KG1 (cell line): ENCODE results near the gene CTNNAL1.
"Not testable (repeated sequence)": the region's sequence is repeated elsewhere in the genome, so short reads cannot be mapped to it uniquely, and the experiment has no call there.

Source experiments
- DNase-seq: peaks from one replicate; lab custom pipeline; 2025; lab: John Stamatoyannopoulos, UW

Gene CTNNAL1

DNA sequence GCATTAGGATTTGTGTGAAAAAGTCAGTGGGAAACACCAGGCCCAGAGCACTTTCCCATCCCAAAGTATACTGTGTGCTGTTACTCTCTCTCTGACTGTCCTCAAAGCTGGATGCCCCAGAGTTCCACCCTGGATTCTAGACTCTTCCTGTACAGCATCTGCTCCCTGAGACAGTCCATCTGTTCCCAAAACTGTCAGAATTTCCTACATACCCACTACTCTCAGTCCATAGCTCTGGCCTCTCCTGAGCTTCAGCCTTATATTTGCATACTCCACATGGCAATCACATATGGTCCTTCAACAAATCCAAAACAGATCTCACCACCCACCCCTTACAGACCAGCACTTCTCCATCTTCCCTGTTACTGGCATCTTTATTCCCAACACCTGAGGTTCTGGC lies 88.8 kb downstream of the CTNNAL1 start:
- DNase-seq, result no peak

DNA sequence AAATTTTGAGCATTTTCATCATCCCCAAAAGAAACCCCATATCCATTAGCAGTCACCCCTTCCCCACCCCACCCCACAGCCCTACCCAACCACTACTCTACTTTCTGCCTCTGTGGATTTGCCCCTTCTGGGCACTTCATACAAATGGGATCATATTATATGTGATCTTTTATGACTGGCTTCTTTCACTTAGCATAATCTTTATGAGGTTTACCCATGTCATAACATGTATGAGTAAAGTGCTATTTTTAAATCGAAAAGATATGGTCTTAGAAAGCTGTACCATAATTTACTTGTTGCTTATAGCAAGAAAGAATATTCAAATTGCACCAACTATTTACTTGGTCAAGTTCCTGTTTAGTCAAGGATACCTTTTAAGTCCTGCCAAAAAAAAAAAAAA lies 92.1 kb downstream of the CTNNAL1 start:
- no peak for DNase-seq

DNA sequence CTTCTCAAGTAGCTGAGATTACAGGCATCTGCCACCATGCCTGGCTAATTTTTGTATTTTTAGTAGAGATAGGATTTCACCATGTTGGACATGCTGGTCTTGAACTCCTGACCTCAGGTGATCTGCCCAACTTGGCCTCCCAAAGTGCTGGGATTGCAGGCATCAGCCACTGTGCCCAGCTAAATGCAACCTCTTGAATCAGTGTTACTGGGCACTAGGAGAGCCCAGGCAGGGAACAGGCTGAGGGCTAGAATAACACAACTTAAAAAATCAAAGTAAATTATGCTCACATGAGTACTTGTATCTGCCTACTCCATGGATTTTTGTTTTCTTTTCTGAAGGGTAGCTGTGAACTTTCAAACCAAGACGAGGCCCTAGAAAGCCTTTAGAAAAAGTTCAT lies 92.9 kb downstream of the CTNNAL1 start:
- not testable (repeated sequence) for DNase-seq

DNA sequence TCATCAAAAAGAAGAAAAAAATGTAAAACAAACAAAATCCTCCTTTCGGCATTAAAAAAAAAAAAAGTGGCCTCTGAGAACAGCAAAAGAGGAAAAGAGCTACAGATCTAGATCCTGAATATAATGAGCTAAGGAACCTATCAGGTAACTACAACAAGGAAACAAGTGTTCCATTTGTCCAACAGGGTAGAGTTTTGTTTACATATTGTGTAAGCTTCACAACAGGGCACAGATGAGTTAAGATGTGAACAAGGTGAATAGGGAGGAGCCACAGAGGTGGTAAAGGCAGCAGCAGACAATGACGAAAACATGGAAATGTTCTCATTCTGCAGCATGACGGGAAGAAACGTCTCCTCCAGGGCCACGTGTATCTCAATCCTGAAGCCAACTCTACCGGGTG lies 93.8 kb downstream of the CTNNAL1 start:
- no peak for DNase-seq

DNA sequence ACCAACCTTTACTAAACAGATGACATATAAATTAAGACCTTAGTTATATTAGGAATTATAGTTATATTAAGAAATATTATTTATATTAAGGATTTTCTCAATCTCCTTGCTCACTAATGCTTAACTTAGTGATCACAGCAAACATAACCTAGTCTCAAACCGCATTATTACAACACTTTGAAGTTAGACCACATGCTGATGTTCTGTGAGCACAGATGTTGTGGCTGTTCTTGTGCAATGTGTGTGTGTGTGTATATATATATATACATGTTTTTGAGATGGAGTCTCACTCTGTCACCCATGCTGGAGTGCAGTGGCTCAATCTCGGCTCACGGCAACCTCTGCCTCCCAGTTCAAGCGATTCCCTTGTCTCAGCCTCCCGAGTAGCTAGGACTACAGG lies 99.9 kb downstream of the CTNNAL1 start:
- no peak for DNase-seq

DNA sequence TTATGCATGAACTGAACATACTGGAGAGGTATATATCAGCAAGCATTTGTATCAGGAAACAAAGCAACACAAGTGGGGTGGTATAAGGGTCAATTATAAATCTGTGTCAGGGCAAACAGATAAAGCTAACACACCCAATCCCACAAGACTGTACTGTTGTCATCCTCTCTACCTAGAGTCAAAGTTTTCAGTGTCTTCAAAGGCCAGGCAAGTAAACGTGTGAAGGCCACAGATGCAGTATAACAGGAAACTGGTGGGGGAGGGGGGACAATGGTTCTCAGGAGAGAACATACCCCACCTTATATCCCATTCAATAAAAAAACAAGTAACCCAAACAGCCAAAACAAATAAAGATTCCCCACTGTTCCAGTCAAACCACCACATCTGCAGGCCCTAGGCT lies 101.5 kb downstream of the CTNNAL1 start:
- DNase-seq, result no peak

DNA sequence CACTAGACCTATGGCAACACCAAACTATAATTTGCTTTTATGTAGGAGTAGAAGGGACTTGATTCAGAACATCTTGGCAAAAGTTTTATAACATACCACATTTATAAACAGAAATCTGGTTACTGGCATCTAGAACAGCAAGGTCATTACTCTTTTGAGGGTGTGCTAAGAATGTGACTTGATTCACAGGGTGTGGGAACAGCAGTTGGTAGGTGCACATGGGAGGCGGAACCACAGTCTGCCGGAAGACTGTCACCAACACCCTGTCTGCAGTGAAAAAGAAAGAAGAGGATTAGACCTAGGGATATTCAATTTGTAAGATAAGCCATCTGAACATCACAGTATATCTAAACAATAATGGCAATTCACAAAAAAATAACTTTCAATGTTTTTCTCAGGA lies 102.4 kb downstream of the CTNNAL1 start:
- no peak for DNase-seq

DNA sequence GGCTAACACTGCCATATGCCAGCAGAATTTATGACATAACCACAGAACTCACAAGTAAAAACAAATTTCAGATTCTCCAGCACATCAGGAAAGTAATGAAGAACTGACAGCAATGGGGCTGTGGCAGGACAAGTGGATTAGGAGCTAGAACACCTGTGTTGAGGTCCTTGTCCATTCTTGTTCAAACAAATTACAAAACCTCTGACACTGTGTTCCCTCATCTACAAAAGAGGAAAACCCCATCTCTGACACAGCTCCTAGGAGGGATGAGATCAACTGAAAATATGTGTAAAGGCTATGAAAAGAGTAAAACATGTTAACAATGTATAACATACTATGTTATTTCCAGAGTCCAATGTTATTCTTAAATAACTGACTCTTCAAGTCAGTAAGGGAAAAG lies 102.9 kb downstream of the CTNNAL1 start:
- DNase-seq, result no peak

DNA sequence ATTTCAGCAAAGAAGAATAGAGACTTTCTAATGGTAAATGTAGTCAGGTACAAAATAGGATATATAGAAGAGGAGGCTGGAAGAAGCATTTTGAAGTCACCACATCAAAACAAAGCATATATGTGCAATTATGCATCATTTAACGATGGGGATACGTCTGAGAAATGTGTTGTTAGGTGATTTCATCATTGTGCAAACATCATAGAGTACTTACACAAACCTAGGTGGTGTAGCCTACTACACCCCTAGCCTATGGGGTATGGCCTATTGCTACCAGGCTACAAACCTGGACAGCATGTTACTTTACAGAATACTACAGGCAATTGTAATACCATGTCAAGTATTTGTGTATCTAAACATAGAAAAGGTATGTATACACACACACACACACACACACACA lies 107.8 kb downstream of the CTNNAL1 start:
- DNase-seq, result no peak

DNA sequence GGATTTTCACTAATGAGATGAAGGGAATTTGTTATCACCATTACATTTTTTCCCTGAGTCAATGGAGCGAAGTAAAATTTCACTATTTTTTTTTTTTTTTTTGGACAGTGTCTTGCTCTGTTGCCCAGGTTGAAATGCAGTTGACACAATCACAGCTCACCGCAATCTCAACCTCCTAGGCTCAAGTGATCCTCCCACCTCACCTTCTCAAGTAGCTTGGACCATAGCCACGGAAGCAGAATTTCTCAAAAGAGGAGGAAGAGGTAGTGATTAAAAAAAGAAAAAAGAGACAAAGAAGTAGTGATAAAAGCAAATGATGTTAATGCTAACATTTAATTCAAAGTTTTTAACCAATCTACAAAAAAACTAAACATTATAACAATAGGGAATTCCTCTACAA lies 109.1 kb downstream of the CTNNAL1 start:
- DNase-seq, result no peak

DNA sequence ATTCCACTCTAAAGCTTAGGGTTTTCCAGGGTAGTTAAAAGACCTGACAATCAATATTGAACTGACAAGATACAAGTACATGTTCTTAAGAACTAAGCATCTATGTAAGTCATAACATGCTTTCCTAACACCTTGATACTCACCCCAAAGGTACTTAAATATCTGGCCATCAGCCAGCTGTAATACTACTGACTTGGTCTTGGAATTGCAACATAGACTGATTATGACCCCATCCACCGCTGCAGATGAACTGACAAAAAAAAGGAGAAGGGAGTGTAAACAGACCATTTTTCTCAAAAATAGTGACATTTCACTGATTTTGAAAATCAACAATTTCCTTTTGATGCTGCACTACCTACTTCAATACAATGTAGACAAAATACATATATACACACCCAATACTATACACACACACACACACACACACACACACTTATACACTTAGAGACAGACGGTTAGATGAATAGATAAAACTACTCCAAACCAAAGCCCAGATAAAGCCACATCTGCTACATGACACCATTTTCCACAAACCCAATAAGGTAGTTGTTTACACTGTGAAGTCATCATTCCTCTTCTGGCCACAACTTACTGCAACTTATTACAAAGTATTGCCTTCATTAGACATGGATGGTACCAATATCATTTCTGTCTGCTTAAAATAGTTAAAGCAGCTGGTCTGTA lies 109.7 kb downstream of the CTNNAL1 start:
- no peak for DNase-seq

DNA sequence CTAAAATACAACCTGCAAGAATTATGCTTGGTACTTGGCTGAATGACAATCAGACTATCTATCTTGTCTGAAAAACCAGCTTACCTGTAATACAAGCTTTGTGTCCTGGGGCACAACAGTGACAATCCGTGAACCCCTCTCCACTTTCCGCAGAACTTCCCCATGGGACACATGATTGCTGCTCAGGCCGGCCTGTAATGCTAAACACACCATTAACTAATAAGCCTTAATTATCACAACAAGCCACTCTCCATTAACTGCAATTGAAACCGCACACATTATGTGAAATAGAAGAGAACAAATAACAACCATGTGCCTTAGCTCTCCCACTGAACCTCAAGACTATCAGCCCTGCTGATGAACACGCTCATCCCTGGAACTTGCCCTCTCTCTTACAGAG lies 113.1 kb downstream of the CTNNAL1 start:
- no peak for DNase-seq

DNA sequence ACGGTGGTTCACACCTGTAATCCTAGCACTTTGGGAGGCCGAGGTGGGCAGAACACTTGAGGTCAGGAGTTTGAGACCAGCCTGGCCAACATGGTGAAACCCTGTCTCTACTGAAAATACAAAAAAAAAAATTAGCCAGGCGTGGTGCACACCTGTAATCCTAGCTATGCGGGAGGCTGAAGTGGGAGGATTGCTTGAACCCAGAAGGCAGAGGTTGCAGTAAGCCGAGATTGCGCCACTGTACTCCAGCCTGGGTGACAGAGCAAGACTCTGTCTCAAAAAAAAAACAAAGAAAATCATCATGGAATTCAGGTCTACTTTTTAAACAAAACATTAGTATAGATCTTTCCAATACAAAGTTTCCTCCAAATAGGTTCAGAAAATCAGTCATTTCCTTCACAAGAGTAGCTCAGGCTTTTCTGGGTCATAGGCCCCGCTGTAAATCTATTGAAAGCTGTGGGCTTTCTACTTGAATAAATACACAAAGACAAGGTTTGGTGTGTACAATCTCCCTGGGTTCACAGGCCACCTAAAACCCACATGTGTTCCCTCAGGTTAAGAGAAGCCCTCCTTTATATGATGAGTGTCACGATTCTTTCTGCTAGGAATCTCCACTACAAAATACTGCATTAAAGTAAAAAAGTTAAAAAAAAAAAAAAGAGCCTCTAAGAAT lies 114.1 kb downstream of the CTNNAL1 start:
- DNase-seq, result not testable (repeated sequence)

DNA sequence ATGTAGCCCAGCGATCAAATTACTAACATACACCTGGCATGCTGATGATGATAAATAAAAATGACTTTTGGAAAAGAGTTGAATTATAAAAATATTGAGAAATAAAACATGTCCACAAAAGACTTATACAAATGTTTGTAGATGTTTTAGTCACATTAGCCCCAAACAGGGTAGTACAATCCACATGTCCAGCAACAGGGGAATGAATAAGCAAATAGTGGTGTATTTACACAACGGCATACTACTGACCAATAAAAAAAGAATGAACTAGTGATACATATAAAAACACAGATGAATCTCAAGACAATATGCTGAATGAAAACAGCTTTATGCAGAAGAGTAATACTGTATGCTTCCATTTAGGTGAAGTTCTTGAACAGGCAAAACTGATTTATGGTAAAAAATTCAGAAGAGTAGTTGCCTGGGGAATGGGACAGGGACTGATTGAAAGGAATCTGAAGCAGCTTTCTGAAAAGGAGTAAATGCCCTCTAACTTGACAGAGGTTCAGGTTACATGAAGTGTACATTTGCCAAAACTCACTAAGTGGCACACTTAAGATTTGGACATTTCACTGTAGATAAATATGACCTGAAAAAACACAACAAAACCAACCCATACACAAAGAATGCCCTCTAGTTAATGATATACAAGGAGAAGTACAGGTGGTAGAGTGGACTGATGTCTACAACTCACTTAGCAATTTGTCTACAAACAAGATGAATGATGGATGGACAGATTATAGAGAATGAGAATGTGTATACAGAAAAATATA lies 115.8 kb downstream of the CTNNAL1 start:
- no peak for DNase-seq

DNA sequence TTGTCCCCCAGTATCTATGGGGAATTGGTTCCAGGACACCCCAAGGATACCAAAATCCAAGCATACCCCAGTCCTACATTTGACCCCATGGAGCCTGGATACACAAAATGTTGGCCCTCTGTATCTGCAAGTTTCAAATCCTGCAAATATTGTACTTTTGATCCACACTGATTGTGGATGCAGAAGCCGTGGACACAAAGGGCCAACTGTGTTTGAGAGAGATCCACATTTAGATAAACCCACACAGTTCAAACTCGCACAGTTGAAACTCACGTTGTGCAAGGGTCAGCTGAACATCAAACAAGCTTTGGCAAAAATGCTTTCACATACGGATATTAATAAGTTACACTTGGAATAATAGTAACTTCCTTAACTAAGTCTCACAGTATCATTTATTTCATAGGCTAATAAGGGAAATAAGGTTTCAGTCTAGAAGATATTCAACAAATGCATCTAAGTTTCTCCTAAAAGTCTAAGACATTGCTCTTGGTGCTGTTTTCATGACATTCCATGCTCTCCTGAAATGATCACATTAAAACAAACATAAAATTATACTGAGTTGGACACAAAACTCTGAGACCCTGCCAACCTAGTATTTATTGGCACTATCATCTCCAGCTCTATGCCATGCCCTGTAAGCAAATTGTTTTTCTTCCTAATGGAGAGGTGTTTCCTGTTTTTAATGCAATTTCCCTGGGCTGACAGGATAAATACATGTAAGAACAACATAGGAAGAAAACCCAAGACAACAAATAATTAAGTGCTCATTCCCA lies 118.9 kb downstream of the CTNNAL1 start:
- DNase-seq, result no peak
